ENCODE measurements around the gene SCYL1. TPM values are rescaled to one million over a fixed set of nuclear protein-coding genes. Genes with fewer than 3 reads are reported as not detected.
"Not testable (repeated sequence)": the region's sequence is repeated elsewhere in the genome, so short reads cannot be mapped to it uniquely, and the experiment has no call there.

SCYL1 gene
- total RNA-seq, 1 experiment from 2014 or later = 70.9 TPM

GRCh38 chr11:65563601-65564000 is 38.7 kb downstream of the SCYL1 start:
- Mint-ChIP-seq H3K4me3 (ENCODE audit: unreplicated experiment) (no peak overlapping the region), H3K4me1 (ENCODE audit: insufficient read depth, unreplicated experiment) (peaks cover 30% of the 10 kb centered on the region), H3K36me3 (ENCODE audit: insufficient read depth, unreplicated experiment) (peaks cover 14% of the 10 kb centered on the region), H3K9me3 (ENCODE audit: unreplicated experiment) (no peaks in the 10 kb centered on the region), H3K27ac (ENCODE audit: low read depth, unreplicated experiment) (no peak overlapping the region), H3K27me3 (ENCODE audit: insufficient read depth, unreplicated experiment) (no peaks in the 10 kb centered on the region)
- TF ChIP-seq CTCF (IDR thresholded peaks at IDR 0.05; ENCODE audit: unreplicated experiment) = no peak
- intact Hi-C loops (cut with micrococcal nuclease) = no loop called here
- DNase-seq (ENCODE audit: unreplicated experiment) = no peak
- no TSS peak for BruUV-seq (replicated peaks)
- ChIA-PET POLR2A (no interaction called here), CTCF (interaction anchor here (5.5 kb wide), 1 partner anchor 9 kb away, joined by 35 read pairs; the partner anchor contains the start of gene FAM89B)

GRCh38 chr11:65564879-65565559 is 40.1 kb downstream of the SCYL1 start:
- DNase-seq (ENCODE audit: unreplicated experiment); intact Hi-C loops (cut with micrococcal nuclease); H3K4me3 Mint-ChIP-seq (ENCODE audit: unreplicated experiment); H3K9me3 Mint-ChIP-seq (ENCODE audit: unreplicated experiment); H3K27me3 Mint-ChIP-seq (ENCODE audit: insufficient read depth, unreplicated experiment); BruUV-seq (replicated peaks); H3K27ac Mint-ChIP-seq (ENCODE audit: low read depth, unreplicated experiment): not testable (repeated sequence)
- ChIA-PET CTCF (interaction anchor here (0.7 to 0.9 kb wide), 4 partner anchors 8 to 437 kb away, joined by 3 to 7 read pairs (median 4); partner anchors contain the start of genes BANF1 and FAM89B), POLR2A (interaction anchor here (0.6 to 1.0 kb wide), 3 partner anchors 19 to 44 kb away, joined by 3 to 4 read pairs (median 3); no protein-coding TSS in a partner anchor)
- Mint-ChIP-seq H3K4me1 (ENCODE audit: insufficient read depth, unreplicated experiment) (peaks cover 28% of the 10 kb centered on the region), H3K36me3 (ENCODE audit: insufficient read depth, unreplicated experiment) (peaks cover 21% of the 10 kb centered on the region)

GRCh38 chr11:65565624-65566453 is 41.0 kb downstream of the SCYL1 start:
- POLR2A ChIA-PET = interaction anchor here (0.8 to 1.0 kb wide), 3 partner anchors 25 to 431 kb away, joined by 3 to 4 read pairs (median 3); no protein-coding TSS in a partner anchor

More at GRCh38 chr11:65565624-65566453, 41.0 kb downstream of the SCYL1 start:
- no peak overlapping the region for H3K4me3 Mint-ChIP-seq (ENCODE audit: unreplicated experiment)
- no peak for DNase-seq (ENCODE audit: unreplicated experiment)
- H3K4me1 Mint-ChIP-seq (ENCODE audit: insufficient read depth, unreplicated experiment) = peaks cover 20% of the 10 kb centered on the region
- TF ChIP-seq CTCF (IDR thresholded peaks at IDR 0.05; ENCODE audit: unreplicated experiment) = no peak
- intact Hi-C loops (cut with micrococcal nuclease) = no loop called here
- CTCF ChIA-PET = interaction anchor here (0.6 to 3.9 kb wide), 7 partner anchors 25 to 252 kb away, joined by 3 to 19 read pairs (median 3); no protein-coding TSS in a partner anchor
- H3K27ac Mint-ChIP-seq (ENCODE audit: low read depth, unreplicated experiment) = peak overlapping the region; percentile 51
- peaks cover 29% of the 10 kb centered on the region for H3K36me3 Mint-ChIP-seq (ENCODE audit: insufficient read depth, unreplicated experiment)
- no peaks in the 10 kb centered on the region for H3K9me3 Mint-ChIP-seq (ENCODE audit: unreplicated experiment)
- BruUV-seq (replicated peaks) = no TSS peak
- no peaks in the 10 kb centered on the region for H3K27me3 Mint-ChIP-seq (ENCODE audit: insufficient read depth, unreplicated experiment)

Measured in MCF 10A (cell line).